Neural cell (in vitro differentiated cells): ENCODE data around the gene PTPRQ. TPM values are rescaled to one million over a fixed set of nuclear protein-coding genes. Genes with fewer than 3 reads are reported as not detected.
A peak's percentile ranks its signal among the peaks of the same experiment; 100 is the strongest.
"Not testable (repeated sequence)": the region's sequence is repeated elsewhere in the genome, so short reads cannot be mapped to it uniquely, and the experiment has no call there.

Experiments used
- H2AFZ ChIP-seq: fragments of 200-600, 300-800 bp; sonication (generic), shearing (Covaris generic); 2 replicates; pipeline ENCODE4 v1.6.0; 2014; ENCODE audit warnings: low read depth, mild to moderate bottlenecking, antibody characterized with exemption, low read length, moderate library complexity
- H3F3A ChIP-seq: fragments of 200-600 bp; shearing (Covaris generic); 2 replicates; pipeline ENCODE4 v1.6.1; 2016; ENCODE audit warnings: mild to moderate bottlenecking, moderate library complexity, mixed read lengths, antibody characterized with exemption, low read length; ENCODE audit not compliant: insufficient read depth, poor library complexity, severe bottlenecking
- H3K27ac ChIP-seq: fragments of 200-600, 300-800 bp; sonication (generic), shearing (Covaris generic); 2 replicates; pipeline ENCODE4 v1.5.1; 2014; ENCODE audit warnings: mild to moderate bottlenecking, low read length, moderate library complexity
- H3K27me3 ChIP-seq: fragments of 300-800, 200-600 bp; sonication (generic), shearing (Covaris generic); 2 replicates; pipeline ENCODE4 v1.6.0; 2014; ENCODE audit warnings: mild to moderate bottlenecking, low read depth, low read length, moderate library complexity; ENCODE audit not compliant: insufficient read depth
- H3K36me3 ChIP-seq: fragments of 300-800, 200-600 bp; sonication (generic), shearing (Covaris generic); 2 replicates; pipeline ENCODE4 v1.5.1; 2014; ENCODE audit warnings: mild to moderate bottlenecking, antibody characterized with exemption, low read length, moderate library complexity; ENCODE audit not compliant: insufficient read depth
- H3K4me2 ChIP-seq: fragments of 300-800, 200-600 bp; sonication (generic), shearing (Covaris generic); 2 replicates; pipeline ENCODE4 v1.6.0; 2014; ENCODE audit warnings: mild to moderate bottlenecking, low read length
- H3K4me3 ChIP-seq: fragments of 300-800, 200-600 bp; sonication (generic), shearing (Covaris generic); 2 replicates; pipeline ENCODE4 v1.5.1; 2014; ENCODE audit warnings: mild to moderate bottlenecking, low read length, moderate library complexity
- H3K79me2 ChIP-seq: fragments of 200-600 bp; shearing (Covaris generic); replicated peaks from 2 replicates; pipeline ENCODE4 v1.6.0; 2014; ENCODE audit warnings: mild to moderate bottlenecking, low read length, moderate library complexity; ENCODE audit not compliant: insufficient read depth
- H3K9ac ChIP-seq: fragments of 300-800, 200-600 bp; sonication (generic), shearing (Covaris generic); 2 replicates; pipeline ENCODE4 v1.6.1; 2016; ENCODE audit warnings: mild to moderate bottlenecking, low read length, mixed read lengths
- H3K9me2 ChIP-seq: fragments of 200-600 bp; shearing (Covaris generic); 2 replicates; pipeline ENCODE4 v1.6.1; 2016; ENCODE audit warnings: mild to moderate bottlenecking, low read length, mixed read lengths; ENCODE audit not compliant: insufficient read depth
- H3K9me3 ChIP-seq: fragments of 200-600, 300-800 bp; sonication (generic), shearing (Covaris generic); 2 replicates; pipeline ENCODE4 v1.6.1; 2016; ENCODE audit warnings: mild to moderate bottlenecking, mixed run types, low read length, moderate library complexity, mixed read lengths
- H4K20me1 ChIP-seq: fragments of 200-600 bp; shearing (Covaris generic); 2 replicates; pipeline ENCODE4 v1.6.1; 2016; ENCODE audit warnings: mild to moderate bottlenecking, mixed run types; ENCODE audit not compliant: insufficient read depth
- EP300 ChIP-seq: fragments of 450-650 bp; conservative IDR thresholded peaks from 2 replicates; pipeline ENCODE4 v1.6.1; 2014; ENCODE audit warnings: antibody characterized with exemption, mild to moderate bottlenecking, moderate library complexity; ENCODE audit not compliant: poor library complexity, severe bottlenecking
- EZH2 ChIP-seq: fragments of 200-600, 300-800 bp; shearing (Covaris generic), sonication (generic); IDR thresholded peaks from 2 replicates; pipeline ENCODE4 v1.6.1; 2014; ENCODE audit warnings: antibody characterized with exemption, low read length, borderline replicate concordance, mild to moderate bottlenecking; ENCODE audit not compliant: insufficient read depth, poor library complexity, severe bottlenecking
- MXI1 ChIP-seq: fragments of 450-650 bp; conservative IDR thresholded peaks from 2 replicates; pipeline ENCODE4 v1.6.1; 2014; ENCODE audit warnings: antibody characterized with exemption, mild to moderate bottlenecking; ENCODE audit not compliant: poor library complexity, severe bottlenecking
- POLR2AphosphoS5 ChIP-seq: IDR thresholded peaks from 2 replicates; pipeline ENCODE4 v1.6.1; 2012
- RAD21 ChIP-seq: fragments of 450-650 bp; conservative IDR thresholded peaks from 2 replicates; pipeline ENCODE4 v1.6.1; 2014; ENCODE audit warnings: antibody characterized with exemption, mild to moderate bottlenecking, moderate library complexity
- SMC3 ChIP-seq: fragments of 450-650 bp; conservative IDR thresholded peaks from 2 replicates; pipeline ENCODE4 v1.6.1; 2014; ENCODE audit warnings: antibody characterized with exemption, mild to moderate bottlenecking, moderate library complexity; ENCODE audit not compliant: poor library complexity
- TAF1 ChIP-seq: IDR thresholded peaks from 2 replicates; pipeline ENCODE4 v1.6.1; 2012; ENCODE audit warnings: low read depth
- polyA plus RNA-seq: library from polyadenylated mRNA; depleted of rRNA; stranded (reverse); fragments of >200 nt; gene quantifications from 2 replicates; pipeline ENCODE4 v1.2.3, GENCODE V29; 2014
- TF ChIP-seq, protein P1 (sequence below): fragments of 450-650 bp; IDR thresholded peaks from 2 replicates; pipeline ENCODE4 v1.5.1; 2014; ENCODE audit warnings: antibody characterized with exemption, mild to moderate bottlenecking, moderate library complexity; ENCODE audit not compliant: poor library complexity, severe bottlenecking
- TF ChIP-seq, protein P2 (sequence below): IDR thresholded peaks from 2 replicates; pipeline ENCODE4 v1.6.1; 2012; ENCODE audit warnings: borderline replicate concordance

Gene PTPRQ
- polyA plus RNA-seq, 1 donor from 2014 or later, result not detected

DNA sequence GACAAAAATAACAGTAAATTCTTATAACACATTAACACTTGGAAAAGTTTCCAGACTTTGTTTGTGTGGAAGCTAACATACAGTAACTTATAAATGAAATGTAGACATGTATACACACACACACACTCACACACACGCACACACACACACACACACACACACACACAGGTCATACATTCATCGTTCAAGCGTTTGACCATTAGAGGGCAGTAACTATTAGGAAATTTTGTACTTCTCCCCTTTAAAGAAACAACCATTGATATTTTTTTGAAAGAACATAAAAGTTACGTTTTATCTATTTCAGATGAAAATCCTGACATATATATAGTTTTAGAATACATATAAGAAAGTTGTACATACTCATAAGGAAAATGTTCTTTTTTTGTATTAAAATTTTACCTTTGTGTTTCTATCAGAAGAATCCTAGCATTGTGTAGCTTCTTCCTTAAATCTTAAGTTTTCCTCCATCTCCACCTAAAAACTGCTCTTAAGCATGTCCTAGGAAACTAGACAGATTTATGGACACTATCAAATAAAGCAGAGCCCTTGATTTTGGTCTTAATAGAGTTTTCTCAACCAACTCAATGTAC lies 29.0 kb downstream of the PTPRQ start:
- H3F3A ChIP-seq, result no peaks in the 10 kb centered on the region
- no peaks in the 10 kb centered on the region for H4K20me1 ChIP-seq
- H3K9me2 ChIP-seq, result no peaks in the 10 kb centered on the region
- no peak overlapping the region for H3K4me2 ChIP-seq
- no peaks in the 10 kb centered on the region for H3K9me3 ChIP-seq
- H3K36me3 ChIP-seq, result no peaks in the 10 kb centered on the region
- no peak overlapping the region for H3K4me3 ChIP-seq
- TF ChIP-seq TAF1, result no peak
- TF ChIP-seq EZH2, result no peak
- TF ChIP-seq POLR2AphosphoS5, result no peak
- TF ChIP-seq, protein P1, sequence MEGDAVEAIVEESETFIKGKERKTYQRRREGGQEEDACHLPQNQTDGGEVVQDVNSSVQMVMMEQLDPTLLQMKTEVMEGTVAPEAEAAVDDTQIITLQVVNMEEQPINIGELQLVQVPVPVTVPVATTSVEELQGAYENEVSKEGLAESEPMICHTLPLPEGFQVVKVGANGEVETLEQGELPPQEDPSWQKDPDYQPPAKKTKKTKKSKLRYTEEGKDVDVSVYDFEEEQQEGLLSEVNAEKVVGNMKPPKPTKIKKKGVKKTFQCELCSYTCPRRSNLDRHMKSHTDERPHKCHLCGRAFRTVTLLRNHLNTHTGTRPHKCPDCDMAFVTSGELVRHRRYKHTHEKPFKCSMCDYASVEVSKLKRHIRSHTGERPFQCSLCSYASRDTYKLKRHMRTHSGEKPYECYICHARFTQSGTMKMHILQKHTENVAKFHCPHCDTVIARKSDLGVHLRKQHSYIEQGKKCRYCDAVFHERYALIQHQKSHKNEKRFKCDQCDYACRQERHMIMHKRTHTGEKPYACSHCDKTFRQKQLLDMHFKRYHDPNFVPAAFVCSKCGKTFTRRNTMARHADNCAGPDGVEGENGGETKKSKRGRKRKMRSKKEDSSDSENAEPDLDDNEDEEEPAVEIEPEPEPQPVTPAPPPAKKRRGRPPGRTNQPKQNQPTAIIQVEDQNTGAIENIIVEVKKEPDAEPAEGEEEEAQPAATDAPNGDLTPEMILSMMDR, result peak; percentile 70
- TF ChIP-seq MXI1, result no peak
- peak; percentile 72 for TF ChIP-seq SMC3
- TF ChIP-seq, protein P2, sequence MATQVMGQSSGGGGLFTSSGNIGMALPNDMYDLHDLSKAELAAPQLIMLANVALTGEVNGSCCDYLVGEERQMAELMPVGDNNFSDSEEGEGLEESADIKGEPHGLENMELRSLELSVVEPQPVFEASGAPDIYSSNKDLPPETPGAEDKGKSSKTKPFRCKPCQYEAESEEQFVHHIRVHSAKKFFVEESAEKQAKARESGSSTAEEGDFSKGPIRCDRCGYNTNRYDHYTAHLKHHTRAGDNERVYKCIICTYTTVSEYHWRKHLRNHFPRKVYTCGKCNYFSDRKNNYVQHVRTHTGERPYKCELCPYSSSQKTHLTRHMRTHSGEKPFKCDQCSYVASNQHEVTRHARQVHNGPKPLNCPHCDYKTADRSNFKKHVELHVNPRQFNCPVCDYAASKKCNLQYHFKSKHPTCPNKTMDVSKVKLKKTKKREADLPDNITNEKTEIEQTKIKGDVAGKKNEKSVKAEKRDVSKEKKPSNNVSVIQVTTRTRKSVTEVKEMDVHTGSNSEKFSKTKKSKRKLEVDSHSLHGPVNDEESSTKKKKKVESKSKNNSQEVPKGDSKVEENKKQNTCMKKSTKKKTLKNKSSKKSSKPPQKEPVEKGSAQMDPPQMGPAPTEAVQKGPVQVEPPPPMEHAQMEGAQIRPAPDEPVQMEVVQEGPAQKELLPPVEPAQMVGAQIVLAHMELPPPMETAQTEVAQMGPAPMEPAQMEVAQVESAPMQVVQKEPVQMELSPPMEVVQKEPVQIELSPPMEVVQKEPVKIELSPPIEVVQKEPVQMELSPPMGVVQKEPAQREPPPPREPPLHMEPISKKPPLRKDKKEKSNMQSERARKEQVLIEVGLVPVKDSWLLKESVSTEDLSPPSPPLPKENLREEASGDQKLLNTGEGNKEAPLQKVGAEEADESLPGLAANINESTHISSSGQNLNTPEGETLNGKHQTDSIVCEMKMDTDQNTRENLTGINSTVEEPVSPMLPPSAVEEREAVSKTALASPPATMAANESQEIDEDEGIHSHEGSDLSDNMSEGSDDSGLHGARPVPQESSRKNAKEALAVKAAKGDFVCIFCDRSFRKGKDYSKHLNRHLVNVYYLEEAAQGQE, result no peak
- TF ChIP-seq RAD21, result peak; percentile 72
- no peak for TF ChIP-seq EP300
- no peak overlapping the region for H3K9ac ChIP-seq
- no peaks in the 10 kb centered on the region for H3K79me2 ChIP-seq
- H3K27ac ChIP-seq, result no peak overlapping the region
- H2AFZ ChIP-seq, result no peak overlapping the region
- H3K27me3 ChIP-seq, result no peaks in the 10 kb centered on the region

DNA sequence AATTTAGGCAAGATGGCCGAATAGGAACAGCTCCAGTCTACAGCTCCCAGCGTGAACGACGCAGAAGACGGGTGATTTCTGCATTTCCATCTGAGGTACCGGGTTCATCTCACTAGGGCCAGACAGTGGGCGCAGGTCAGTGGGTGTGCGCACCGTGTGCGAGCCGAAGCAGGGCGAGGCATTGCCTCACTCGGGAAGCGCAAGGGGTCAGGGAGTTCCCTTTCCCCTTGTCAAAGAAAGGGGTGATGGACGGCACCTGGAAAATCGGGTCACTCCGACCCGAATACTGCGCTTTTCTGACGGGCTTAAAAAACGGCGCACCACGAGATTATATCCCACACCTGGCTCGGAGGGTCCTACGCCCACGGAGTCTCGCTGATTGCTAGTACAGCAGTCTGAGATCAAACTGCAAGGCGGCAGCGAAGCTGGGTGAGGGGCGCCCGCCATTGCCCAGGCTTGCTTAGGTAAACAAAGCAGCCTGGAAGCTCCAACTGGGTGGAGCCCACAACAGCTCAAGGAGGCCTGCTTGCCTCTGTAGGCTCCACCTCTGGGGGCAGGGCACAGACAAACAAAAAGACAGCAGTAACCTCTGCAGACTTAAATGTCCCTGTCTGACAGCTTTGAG lies 33.6 kb downstream of the PTPRQ start:
- H3K9me3 ChIP-seq, H3K9ac ChIP-seq, H4K20me1 ChIP-seq, H3K9me2 ChIP-seq, H2AFZ ChIP-seq, H3K4me2 ChIP-seq, H3K79me2 ChIP-seq, H3K27ac ChIP-seq, H3F3A ChIP-seq, H3K4me3 ChIP-seq, H3K27me3 ChIP-seq, H3K36me3 ChIP-seq: not testable (repeated sequence)
